Neural cell (in vitro differentiated cells): Measurements from ENCODE around the gene CPEB3. TPM values are rescaled to one million over a fixed set of nuclear protein-coding genes. Genes with fewer than 3 reads are reported as not detected.

Experiments used
- H2AFZ ChIP-seq: fragments of 200-600, 300-800 bp; sonication (generic), shearing (Covaris generic); 2 replicates; pipeline ENCODE4 v1.6.0; 2014; ENCODE audit warnings: low read depth, mild to moderate bottlenecking, antibody characterized with exemption, low read length, moderate library complexity
- H3F3A ChIP-seq: fragments of 200-600 bp; shearing (Covaris generic); 2 replicates; pipeline ENCODE4 v1.6.1; 2016; ENCODE audit warnings: mild to moderate bottlenecking, moderate library complexity, mixed read lengths, antibody characterized with exemption, low read length; ENCODE audit not compliant: insufficient read depth, poor library complexity, severe bottlenecking
- H3K27ac ChIP-seq: fragments of 200-600, 300-800 bp; sonication (generic), shearing (Covaris generic); 2 replicates; pipeline ENCODE4 v1.5.1; 2014; ENCODE audit warnings: mild to moderate bottlenecking, low read length, moderate library complexity
- H3K27me3 ChIP-seq: fragments of 300-800, 200-600 bp; sonication (generic), shearing (Covaris generic); 2 replicates; pipeline ENCODE4 v1.6.0; 2014; ENCODE audit warnings: mild to moderate bottlenecking, low read depth, low read length, moderate library complexity; ENCODE audit not compliant: insufficient read depth
- H3K36me3 ChIP-seq: fragments of 300-800, 200-600 bp; sonication (generic), shearing (Covaris generic); 2 replicates; pipeline ENCODE4 v1.5.1; 2014; ENCODE audit warnings: mild to moderate bottlenecking, antibody characterized with exemption, low read length, moderate library complexity; ENCODE audit not compliant: insufficient read depth
- H3K4me2 ChIP-seq: fragments of 300-800, 200-600 bp; sonication (generic), shearing (Covaris generic); 2 replicates; pipeline ENCODE4 v1.6.0; 2014; ENCODE audit warnings: mild to moderate bottlenecking, low read length
- H3K4me3 ChIP-seq: fragments of 300-800, 200-600 bp; sonication (generic), shearing (Covaris generic); 2 replicates; pipeline ENCODE4 v1.5.1; 2014; ENCODE audit warnings: mild to moderate bottlenecking, low read length, moderate library complexity
- H3K79me2 ChIP-seq: fragments of 200-600 bp; shearing (Covaris generic); replicated peaks from 2 replicates; pipeline ENCODE4 v1.6.0; 2014; ENCODE audit warnings: mild to moderate bottlenecking, low read length, moderate library complexity; ENCODE audit not compliant: insufficient read depth
- H3K9ac ChIP-seq: fragments of 300-800, 200-600 bp; sonication (generic), shearing (Covaris generic); 2 replicates; pipeline ENCODE4 v1.6.1; 2016; ENCODE audit warnings: mild to moderate bottlenecking, low read length, mixed read lengths
- H3K9me2 ChIP-seq: fragments of 200-600 bp; shearing (Covaris generic); 2 replicates; pipeline ENCODE4 v1.6.1; 2016; ENCODE audit warnings: mild to moderate bottlenecking, low read length, mixed read lengths; ENCODE audit not compliant: insufficient read depth
- H3K9me3 ChIP-seq: fragments of 200-600, 300-800 bp; sonication (generic), shearing (Covaris generic); 2 replicates; pipeline ENCODE4 v1.6.1; 2016; ENCODE audit warnings: mild to moderate bottlenecking, mixed run types, low read length, moderate library complexity, mixed read lengths
- H4K20me1 ChIP-seq: fragments of 200-600 bp; shearing (Covaris generic); 2 replicates; pipeline ENCODE4 v1.6.1; 2016; ENCODE audit warnings: mild to moderate bottlenecking, mixed run types; ENCODE audit not compliant: insufficient read depth
- EP300 ChIP-seq: fragments of 450-650 bp; conservative IDR thresholded peaks from 2 replicates; pipeline ENCODE4 v1.6.1; 2014; ENCODE audit warnings: antibody characterized with exemption, mild to moderate bottlenecking, moderate library complexity; ENCODE audit not compliant: poor library complexity, severe bottlenecking
- EZH2 ChIP-seq: fragments of 200-600, 300-800 bp; shearing (Covaris generic), sonication (generic); IDR thresholded peaks from 2 replicates; pipeline ENCODE4 v1.6.1; 2014; ENCODE audit warnings: antibody characterized with exemption, low read length, borderline replicate concordance, mild to moderate bottlenecking; ENCODE audit not compliant: insufficient read depth, poor library complexity, severe bottlenecking
- MXI1 ChIP-seq: fragments of 450-650 bp; conservative IDR thresholded peaks from 2 replicates; pipeline ENCODE4 v1.6.1; 2014; ENCODE audit warnings: antibody characterized with exemption, mild to moderate bottlenecking; ENCODE audit not compliant: poor library complexity, severe bottlenecking
- POLR2AphosphoS5 ChIP-seq: IDR thresholded peaks from 2 replicates; pipeline ENCODE4 v1.6.1; 2012
- RAD21 ChIP-seq: fragments of 450-650 bp; conservative IDR thresholded peaks from 2 replicates; pipeline ENCODE4 v1.6.1; 2014; ENCODE audit warnings: antibody characterized with exemption, mild to moderate bottlenecking, moderate library complexity
- SMC3 ChIP-seq: fragments of 450-650 bp; conservative IDR thresholded peaks from 2 replicates; pipeline ENCODE4 v1.6.1; 2014; ENCODE audit warnings: antibody characterized with exemption, mild to moderate bottlenecking, moderate library complexity; ENCODE audit not compliant: poor library complexity
- TAF1 ChIP-seq: IDR thresholded peaks from 2 replicates; pipeline ENCODE4 v1.6.1; 2012; ENCODE audit warnings: low read depth
- polyA plus RNA-seq: library from polyadenylated mRNA; depleted of rRNA; stranded (reverse); fragments of >200 nt; gene quantifications from 2 replicates; pipeline ENCODE4 v1.2.3, GENCODE V29; 2014
- TF ChIP-seq, protein P1 (sequence below): IDR thresholded peaks from 2 replicates; pipeline ENCODE4 v1.6.1; 2012; ENCODE audit warnings: borderline replicate concordance
- TF ChIP-seq, protein P2 (sequence below): fragments of 450-650 bp; IDR thresholded peaks from 2 replicates; pipeline ENCODE4 v1.5.1; 2014; ENCODE audit warnings: antibody characterized with exemption, mild to moderate bottlenecking, moderate library complexity; ENCODE audit not compliant: poor library complexity, severe bottlenecking

CPEB3 gene
- polyA plus RNA-seq, 1 donor from 2014 or later: 20.0 TPM

DNA sequence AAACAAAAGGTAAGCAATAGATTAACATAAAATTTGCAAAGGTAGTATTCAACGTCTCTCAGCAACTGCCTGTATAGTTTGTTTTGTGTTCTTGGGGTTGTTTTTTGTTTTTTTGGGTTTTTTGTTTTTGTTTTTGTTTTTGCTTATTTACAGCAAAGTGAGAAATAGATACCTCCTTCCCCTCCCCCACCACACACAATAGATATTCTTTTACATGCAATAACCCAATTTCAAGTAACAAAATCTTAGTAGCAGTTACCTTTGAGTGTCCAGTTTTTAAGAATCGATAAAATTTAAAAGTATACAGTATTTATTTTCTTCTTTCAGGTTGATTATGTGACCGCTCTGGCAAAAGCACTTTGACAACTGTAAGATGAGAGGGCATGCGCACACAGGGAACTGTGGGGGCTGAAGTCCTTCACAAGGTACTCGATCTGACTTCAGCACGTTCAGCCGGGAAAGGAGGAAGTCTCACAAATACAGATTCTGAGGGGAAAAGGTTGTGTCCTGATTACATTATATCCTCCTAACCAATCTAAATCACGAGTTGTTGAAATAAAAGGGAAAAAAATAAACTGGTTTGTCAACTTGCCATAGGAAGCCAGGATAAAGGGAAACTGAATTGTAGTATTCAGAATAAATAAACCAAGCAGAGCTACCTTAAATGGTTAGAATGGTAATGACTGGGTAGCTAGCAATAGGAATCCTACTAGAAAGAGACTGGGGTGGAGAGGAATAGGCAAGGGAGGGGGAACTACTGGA, 47.8 kb downstream of the CPEB3 start:
- Histone ChIP-seq H3K36me3 (no peaks in the 10 kb centered on the region), H4K20me1 (peaks cover 10% of the 10 kb centered on the region), H3K9me3 (no peaks in the 10 kb centered on the region), H3K27ac (peak overlapping the region; percentile 98), H3K4me2 (peak overlapping the region; percentile 92), H3K9ac (peak overlapping the region; percentile 84), H3K79me2 (peaks cover 31% of the 10 kb centered on the region), H2AFZ (peak overlapping the region; percentile 59), H3F3A (peaks cover 5% of the 10 kb centered on the region), H3K9me2 (no peaks in the 10 kb centered on the region), H3K4me3 (peak overlapping the region; percentile 87), H3K27me3 (no peaks in the 10 kb centered on the region)
- peak; percentile 89 for TF ChIP-seq POLR2AphosphoS5
- no peak for TF ChIP-seq EZH2
- TF ChIP-seq, protein P1, sequence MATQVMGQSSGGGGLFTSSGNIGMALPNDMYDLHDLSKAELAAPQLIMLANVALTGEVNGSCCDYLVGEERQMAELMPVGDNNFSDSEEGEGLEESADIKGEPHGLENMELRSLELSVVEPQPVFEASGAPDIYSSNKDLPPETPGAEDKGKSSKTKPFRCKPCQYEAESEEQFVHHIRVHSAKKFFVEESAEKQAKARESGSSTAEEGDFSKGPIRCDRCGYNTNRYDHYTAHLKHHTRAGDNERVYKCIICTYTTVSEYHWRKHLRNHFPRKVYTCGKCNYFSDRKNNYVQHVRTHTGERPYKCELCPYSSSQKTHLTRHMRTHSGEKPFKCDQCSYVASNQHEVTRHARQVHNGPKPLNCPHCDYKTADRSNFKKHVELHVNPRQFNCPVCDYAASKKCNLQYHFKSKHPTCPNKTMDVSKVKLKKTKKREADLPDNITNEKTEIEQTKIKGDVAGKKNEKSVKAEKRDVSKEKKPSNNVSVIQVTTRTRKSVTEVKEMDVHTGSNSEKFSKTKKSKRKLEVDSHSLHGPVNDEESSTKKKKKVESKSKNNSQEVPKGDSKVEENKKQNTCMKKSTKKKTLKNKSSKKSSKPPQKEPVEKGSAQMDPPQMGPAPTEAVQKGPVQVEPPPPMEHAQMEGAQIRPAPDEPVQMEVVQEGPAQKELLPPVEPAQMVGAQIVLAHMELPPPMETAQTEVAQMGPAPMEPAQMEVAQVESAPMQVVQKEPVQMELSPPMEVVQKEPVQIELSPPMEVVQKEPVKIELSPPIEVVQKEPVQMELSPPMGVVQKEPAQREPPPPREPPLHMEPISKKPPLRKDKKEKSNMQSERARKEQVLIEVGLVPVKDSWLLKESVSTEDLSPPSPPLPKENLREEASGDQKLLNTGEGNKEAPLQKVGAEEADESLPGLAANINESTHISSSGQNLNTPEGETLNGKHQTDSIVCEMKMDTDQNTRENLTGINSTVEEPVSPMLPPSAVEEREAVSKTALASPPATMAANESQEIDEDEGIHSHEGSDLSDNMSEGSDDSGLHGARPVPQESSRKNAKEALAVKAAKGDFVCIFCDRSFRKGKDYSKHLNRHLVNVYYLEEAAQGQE: peak; percentile 16
- peak; percentile 67 for TF ChIP-seq TAF1
- peak; percentile 55 for TF ChIP-seq EP300
- TF ChIP-seq RAD21: no peak
- peak; percentile 34 for TF ChIP-seq SMC3
- TF ChIP-seq MXI1: peak; percentile 64

DNA sequence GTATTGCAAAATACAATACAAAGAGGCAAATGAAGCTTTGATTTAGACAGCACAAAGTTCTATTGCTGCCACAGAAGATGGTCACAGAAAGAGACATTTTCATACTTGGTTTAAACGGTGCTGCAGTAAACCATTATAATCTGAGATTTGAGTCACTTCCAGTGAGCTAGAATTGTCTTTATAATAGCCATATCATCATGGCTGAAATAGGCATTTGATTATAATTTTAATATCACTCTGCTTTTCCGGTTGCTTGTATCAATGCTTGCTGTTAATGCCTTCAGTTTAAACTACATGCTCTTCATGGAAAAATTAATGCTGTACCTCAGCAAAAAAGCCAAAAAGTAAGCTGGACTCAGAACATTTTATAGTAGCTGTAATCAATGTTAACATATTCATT, 48.5 kb downstream of the CPEB3 start:
- H3K9me3 ChIP-seq: no peaks in the 10 kb centered on the region
- H4K20me1 ChIP-seq: peaks cover 16% of the 10 kb centered on the region
- peak overlapping the region; percentile 84 for H3K9ac ChIP-seq
- H3K9me2 ChIP-seq: no peaks in the 10 kb centered on the region
- peaks cover 38% of the 10 kb centered on the region for H3K79me2 ChIP-seq
- no peak for TF ChIP-seq SMC3
- TF ChIP-seq, protein P2, sequence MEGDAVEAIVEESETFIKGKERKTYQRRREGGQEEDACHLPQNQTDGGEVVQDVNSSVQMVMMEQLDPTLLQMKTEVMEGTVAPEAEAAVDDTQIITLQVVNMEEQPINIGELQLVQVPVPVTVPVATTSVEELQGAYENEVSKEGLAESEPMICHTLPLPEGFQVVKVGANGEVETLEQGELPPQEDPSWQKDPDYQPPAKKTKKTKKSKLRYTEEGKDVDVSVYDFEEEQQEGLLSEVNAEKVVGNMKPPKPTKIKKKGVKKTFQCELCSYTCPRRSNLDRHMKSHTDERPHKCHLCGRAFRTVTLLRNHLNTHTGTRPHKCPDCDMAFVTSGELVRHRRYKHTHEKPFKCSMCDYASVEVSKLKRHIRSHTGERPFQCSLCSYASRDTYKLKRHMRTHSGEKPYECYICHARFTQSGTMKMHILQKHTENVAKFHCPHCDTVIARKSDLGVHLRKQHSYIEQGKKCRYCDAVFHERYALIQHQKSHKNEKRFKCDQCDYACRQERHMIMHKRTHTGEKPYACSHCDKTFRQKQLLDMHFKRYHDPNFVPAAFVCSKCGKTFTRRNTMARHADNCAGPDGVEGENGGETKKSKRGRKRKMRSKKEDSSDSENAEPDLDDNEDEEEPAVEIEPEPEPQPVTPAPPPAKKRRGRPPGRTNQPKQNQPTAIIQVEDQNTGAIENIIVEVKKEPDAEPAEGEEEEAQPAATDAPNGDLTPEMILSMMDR: no peak
- TF ChIP-seq, protein P1: no peak
- no peak for TF ChIP-seq EZH2
- TF ChIP-seq MXI1: no peak
- no peak for TF ChIP-seq POLR2AphosphoS5
- TF ChIP-seq TAF1: no peak
- TF ChIP-seq RAD21: no peak
- no peak for TF ChIP-seq EP300
- no peaks in the 10 kb centered on the region for H3K36me3 ChIP-seq
- peaks cover 5% of the 10 kb centered on the region for H3F3A ChIP-seq
- H3K4me2 ChIP-seq: peak overlapping the region; percentile 92
- peak overlapping the region; percentile 87 for H3K4me3 ChIP-seq
- H2AFZ ChIP-seq: peak overlapping the region; percentile 5
- peak overlapping the region; percentile 98 for H3K27ac ChIP-seq
- no peaks in the 10 kb centered on the region for H3K27me3 ChIP-seq
